ENCODE results near the gene MELTF. TPM values are rescaled to one million over a fixed set of nuclear protein-coding genes. Genes with fewer than 3 reads are reported as not detected.
A peak's percentile ranks its signal among the peaks of the same experiment; 100 is the strongest.

Gene MELTF
- total and polyA plus RNA-seq, 2 of the 13 experiments (the other 11 are each of a cell fraction or from before 2014, with no cell fraction given): 3.2 to 7.5 TPM

GRCh38 chr3:197003461-197004385 is 25.9 kb downstream of the MELTF start (continued):
- TF ChIP-seq, protein P1, sequence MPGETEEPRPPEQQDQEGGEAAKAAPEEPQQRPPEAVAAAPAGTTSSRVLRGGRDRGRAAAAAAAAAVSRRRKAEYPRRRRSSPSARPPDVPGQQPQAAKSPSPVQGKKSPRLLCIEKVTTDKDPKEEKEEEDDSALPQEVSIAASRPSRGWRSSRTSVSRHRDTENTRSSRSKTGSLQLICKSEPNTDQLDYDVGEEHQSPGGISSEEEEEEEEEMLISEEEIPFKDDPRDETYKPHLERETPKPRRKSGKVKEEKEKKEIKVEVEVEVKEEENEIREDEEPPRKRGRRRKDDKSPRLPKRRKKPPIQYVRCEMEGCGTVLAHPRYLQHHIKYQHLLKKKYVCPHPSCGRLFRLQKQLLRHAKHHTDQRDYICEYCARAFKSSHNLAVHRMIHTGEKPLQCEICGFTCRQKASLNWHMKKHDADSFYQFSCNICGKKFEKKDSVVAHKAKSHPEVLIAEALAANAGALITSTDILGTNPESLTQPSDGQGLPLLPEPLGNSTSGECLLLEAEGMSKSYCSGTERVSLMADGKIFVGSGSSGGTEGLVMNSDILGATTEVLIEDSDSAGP (CRISPR knock-in tag; IDR thresholded peaks at IDR 0.05; ENCODE audit: borderline replicate concordance): peak; percentile 17; the same call in 1 of the 2 replicates
- TF ChIP-seq ZNF720 (CRISPR knock-in tag; IDR thresholded peaks at IDR 0.05) (0 out of 2 replicates have a peak, but pooled peaks have one; percentile 23), ATF3 (CRISPR knock-in tag; IDR thresholded peaks at IDR 0.05) (no peak), SAP130 (CRISPR knock-in tag; IDR thresholded peaks at IDR 0.05; ENCODE audit: low read depth) (peak; percentile 9; the same call in 1 of the 2 replicates), SUZ12 (IDR thresholded peaks at IDR 0.05; ENCODE audit: low read depth, low read length) (no peak), ZKSCAN8 (CRISPR knock-in tag; IDR thresholded peaks at IDR 0.05; ENCODE audit: borderline replicate concordance) (no peak), ZNF274 (CRISPR knock-in tag; IDR thresholded peaks at IDR 0.05) (no peak), ZBTB38 (CRISPR knock-in tag; IDR thresholded peaks at IDR 0.05) (no peak), RORA (CRISPR knock-in tag; IDR thresholded peaks at IDR 0.05) (no peak), PLSCR1 (CRISPR knock-in tag; IDR thresholded peaks at IDR 0.05; ENCODE audit: borderline replicate concordance) (no peak), HNRNPLL (IDR thresholded peaks at IDR 0.05; ENCODE audit: low read depth, low read length, poor library complexity, severe bottlenecking) (peak; percentile 22), TFDP2 (CRISPR knock-in tag; IDR thresholded peaks at IDR 0.05) (no peak), MIXL1 (CRISPR knock-in tag; IDR thresholded peaks at IDR 0.05) (no peak), CCAR2 (optimal IDR thresholded peaks at IDR 0.05; ENCODE audit: low read depth, low read length) (no peak), SATB2 (CRISPR knock-in tag; IDR thresholded peaks at IDR 0.05) (no peak), HOXA7 (CRISPR knock-in tag; IDR thresholded peaks at IDR 0.05) (no peak), ZNF143 (CRISPR knock-in tag; IDR thresholded peaks at IDR 0.05) (no peak), TMF1 (CRISPR knock-in tag; IDR thresholded peaks at IDR 0.05; ENCODE audit: low read depth) (no peak)
- TF ChIP-seq, protein P2, sequence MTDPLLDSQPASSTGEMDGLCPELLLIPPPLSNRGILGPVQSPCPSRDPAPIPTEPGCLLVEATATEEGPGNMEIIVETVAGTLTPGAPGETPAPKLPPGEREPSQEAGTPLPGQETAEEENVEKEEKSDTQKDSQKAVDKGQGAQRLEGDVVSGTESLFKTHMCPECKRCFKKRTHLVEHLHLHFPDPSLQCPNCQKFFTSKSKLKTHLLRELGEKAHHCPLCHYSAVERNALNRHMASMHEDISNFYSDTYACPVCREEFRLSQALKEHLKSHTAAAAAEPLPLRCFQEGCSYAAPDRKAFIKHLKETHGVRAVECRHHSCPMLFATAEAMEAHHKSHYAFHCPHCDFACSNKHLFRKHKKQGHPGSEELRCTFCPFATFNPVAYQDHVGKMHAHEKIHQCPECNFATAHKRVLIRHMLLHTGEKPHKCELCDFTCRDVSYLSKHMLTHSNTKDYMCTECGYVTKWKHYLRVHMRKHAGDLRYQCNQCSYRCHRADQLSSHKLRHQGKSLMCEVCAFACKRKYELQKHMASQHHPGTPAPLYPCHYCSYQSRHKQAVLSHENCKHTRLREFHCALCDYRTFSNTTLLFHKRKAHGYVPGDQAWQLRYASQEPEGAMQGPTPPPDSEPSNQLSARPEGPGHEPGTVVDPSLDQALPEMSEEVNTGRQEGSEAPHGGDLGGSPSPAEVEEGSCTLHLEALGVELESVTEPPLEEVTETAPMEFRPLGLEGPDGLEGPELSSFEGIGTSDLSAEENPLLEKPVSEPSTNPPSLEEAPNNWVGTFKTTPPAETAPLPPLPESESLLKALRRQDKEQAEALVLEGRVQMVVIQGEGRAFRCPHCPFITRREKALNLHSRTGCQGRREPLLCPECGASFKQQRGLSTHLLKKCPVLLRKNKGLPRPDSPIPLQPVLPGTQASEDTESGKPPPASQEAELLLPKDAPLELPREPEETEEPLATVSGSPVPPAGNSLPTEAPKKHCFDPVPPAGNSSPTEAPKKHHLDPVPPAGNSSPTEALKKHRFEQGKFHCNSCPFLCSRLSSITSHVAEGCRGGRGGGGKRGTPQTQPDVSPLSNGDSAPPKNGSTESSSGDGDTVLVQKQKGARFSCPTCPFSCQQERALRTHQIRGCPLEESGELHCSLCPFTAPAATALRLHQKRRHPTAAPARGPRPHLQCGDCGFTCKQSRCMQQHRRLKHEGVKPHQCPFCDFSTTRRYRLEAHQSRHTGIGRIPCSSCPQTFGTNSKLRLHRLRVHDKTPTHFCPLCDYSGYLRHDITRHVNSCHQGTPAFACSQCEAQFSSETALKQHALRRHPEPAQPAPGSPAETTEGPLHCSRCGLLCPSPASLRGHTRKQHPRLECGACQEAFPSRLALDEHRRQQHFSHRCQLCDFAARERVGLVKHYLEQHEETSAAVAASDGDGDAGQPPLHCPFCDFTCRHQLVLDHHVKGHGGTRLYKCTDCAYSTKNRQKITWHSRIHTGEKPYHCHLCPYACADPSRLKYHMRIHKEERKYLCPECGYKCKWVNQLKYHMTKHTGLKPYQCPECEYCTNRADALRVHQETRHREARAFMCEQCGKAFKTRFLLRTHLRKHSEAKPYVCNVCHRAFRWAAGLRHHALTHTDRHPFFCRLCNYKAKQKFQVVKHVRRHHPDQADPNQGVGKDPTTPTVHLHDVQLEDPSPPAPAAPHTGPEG (CRISPR knock-in tag; IDR thresholded peaks at IDR 0.05): no peak

All from HepG2 (cell line).